ENCODE results near the gene TPRG1.

DNA sequence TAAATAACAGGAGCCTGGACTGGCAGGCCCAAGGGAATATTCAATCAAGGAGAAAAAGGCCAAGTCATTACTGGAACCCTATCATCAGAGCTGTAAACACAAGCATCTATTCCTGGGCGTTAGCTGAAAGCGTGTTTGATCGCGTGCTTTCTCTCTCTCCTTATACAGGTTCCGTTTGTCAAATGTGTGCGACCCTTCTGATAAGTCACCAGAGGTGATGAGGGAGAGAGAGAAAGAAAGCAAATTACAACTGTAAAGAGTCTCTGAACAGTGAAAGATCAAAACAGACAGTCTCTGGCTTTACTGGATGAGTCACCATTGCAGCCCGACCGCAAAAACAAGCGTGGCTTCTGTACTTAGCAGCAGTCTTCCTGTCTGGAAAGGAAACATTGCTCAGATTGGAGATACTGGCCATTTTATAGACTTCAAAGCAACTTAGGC, 39.5 kb upstream of the TPRG1 start:
- TF ChIP-seq POLR2AphosphoS5 (IDR thresholded peaks at IDR 0.05; ENCODE audit: low read depth, low read length) = no peak
- TF ChIP-seq TAF1 (IDR thresholded peaks at IDR 0.05; ENCODE audit: low read depth, low read length) = no peak
- no peak for TF ChIP-seq POLR2A (IDR thresholded peaks at IDR 0.05; ENCODE audit: low read depth, low read length)
- no peak for TF ChIP-seq SPI1 (IDR thresholded peaks at IDR 0.05; ENCODE audit: low read depth, low read length)
- no peak for TF ChIP-seq POU2F2 (IDR thresholded peaks at IDR 0.05; ENCODE audit: low read depth, low read length)
